Large intestine (tissue), 12 donors: ENCODE measurements around the gene SPRR5. TPM values are rescaled to one million over a fixed set of nuclear protein-coding genes. Genes with fewer than 3 reads are reported as not detected.

Experiments used
- DNase-seq, 2 donors: peaks; one replicate each; pipeline versions ENCODE4 v3.0.0 to v3.0.0-alpha.2; 2013
- H3K27ac ChIP-seq: one replicate; pipeline ENCODE4 v1.5.1; 2013; ENCODE audit warnings: low read length
- H3K27me3 ChIP-seq: 2 replicates; pipeline ENCODE4 v1.6.1; 2013; ENCODE audit warnings: low read length; ENCODE audit not compliant: control insufficient read depth, insufficient read depth
- H3K36me3 ChIP-seq: 2 replicates; pipeline ENCODE4 v1.6.1; 2013; ENCODE audit warnings: low read length; ENCODE audit not compliant: control insufficient read depth, insufficient read depth
- H3K4me1 ChIP-seq: one replicate; pipeline ENCODE4 v1.6.1; 2013; ENCODE audit warnings: low read length; ENCODE audit not compliant: control insufficient read depth, insufficient read depth
- H3K4me3 ChIP-seq: one replicate; pipeline ENCODE4 v1.5.1; 2013; ENCODE audit warnings: low read length
- H3K9me3 ChIP-seq: one replicate; pipeline ENCODE4 v1.6.1; 2013; ENCODE audit warnings: mild to moderate bottlenecking, low read depth, low read length, moderate library complexity; ENCODE audit not compliant: control insufficient read depth
- WGBS: methylation state at CpG from one replicate; pipeline ENCODE4 v1.1.5; 2013; ENCODE audit warnings: low lambda C conversion rate; ENCODE audit not compliant: insufficient coverage; 5-methylcytosine and 5-hydroxymethylcytosine counted together
- long read RNA-seq, 11 donors: transcript quantifications; one replicate each; lab custom pipeline, GENCODE V29; 2026
- polyA plus RNA-seq: library from polyadenylated mRNA; unstranded; fragments of 120-200 nt; gene quantifications from one replicate; pipeline ENCODE4 v1.2.1, GENCODE V29; 2013

Gene SPRR5
- not detected for polyA plus RNA-seq
- long read RNA-seq, donor 1 = 0 reads
- long read RNA-seq, donor 2 = 0 reads
- long read RNA-seq, donor 3 = 0 reads
- long read RNA-seq, donor 4 = 0 reads
- long read RNA-seq, donor 5 = 0 reads
- long read RNA-seq, donor 6 = 0 reads
- long read RNA-seq, donor 7 = 0 reads
- long read RNA-seq, donor 8 = 0 reads
- long read RNA-seq, donor 9 = 0 reads
- long read RNA-seq, donor 10 = 0 reads
- long read RNA-seq, donor 11 = 0 reads

- WGBS = no CpG with 5 or more reads among the region's 4 CpGs
- Histone ChIP-seq H3K36me3 (no peaks in the 10 kb centered on the region), H3K27me3 (peaks cover 3% of the 10 kb centered on the region), H3K4me3 (no peak within 1 kb of the TSS), H3K9me3 (no peaks in the 10 kb centered on the region), H3K4me1 (no peaks in the 10 kb centered on the region), H3K27ac (no peak within 1 kb of the TSS)
- DNase-seq = no peak
Measured at GRCh38 chr1:152946651-152947256, at the start of gene SPRR5. TSS of gene SPRR5 (plus strand) at chr1:152947206. CDS start at chr1:152948555, 1,349 bp downstream.

- Histone ChIP-seq H3K36me3 (no peaks in the 10 kb centered on the region), H3K4me1 (no peaks in the 10 kb centered on the region), H3K4me3 (no peak overlapping the region), H3K27me3 (no peaks in the 10 kb centered on the region), H3K27ac (no peak overlapping the region), H3K9me3 (no peaks in the 10 kb centered on the region)
- DNase-seq = no peak
- 50% methylated on average over 1 of the region's 4 CpGs for WGBS
Measured at GRCh38 chr1:152899027-152899426, 48.0 kb upstream of the SPRR5 start.

- no peak for DNase-seq
- Histone ChIP-seq H3K9me3 (no peaks in the 10 kb centered on the region), H3K27ac (no peak overlapping the region), H3K36me3 (no peaks in the 10 kb centered on the region), H3K4me3 (no peak overlapping the region), H3K4me1 (no peaks in the 10 kb centered on the region), H3K27me3 (no peaks in the 10 kb centered on the region)
- WGBS = no CpG with 5 or more reads among the region's 2 CpGs
Measured at GRCh38 chr1:152899883-152900282, 47.1 kb upstream of the SPRR5 start.

GRCh38 chr1:152901631-152902030, 45.4 kb upstream of the SPRR5 start:
- no CpG with 5 or more reads among the region's 5 CpGs for WGBS
- no peak overlapping the region for H3K4me3 ChIP-seq
- no peak overlapping the region for H3K27ac ChIP-seq
- H3K9me3 ChIP-seq = no peaks in the 10 kb centered on the region
- H3K36me3 ChIP-seq = no peaks in the 10 kb centered on the region
- no peak for DNase-seq
- no peaks in the 10 kb centered on the region for H3K4me1 ChIP-seq
- no peaks in the 10 kb centered on the region for H3K27me3 ChIP-seq

GRCh38 chr1:152902636-152903035, 44.4 kb upstream of the SPRR5 start:
- no CpG with 5 or more reads among the region's 4 CpGs for WGBS
- DNase-seq = peak; percentile 33 to 71
- no peak overlapping the region for H3K4me3 ChIP-seq

GRCh38 chr1:152904688-152905440, 42.1 kb upstream of the SPRR5 start:
- DNase-seq = no peak
- peaks cover 4% of the 10 kb centered on the region for H3K27me3 ChIP-seq
- H3K27ac ChIP-seq = no peak overlapping the region
- H3K4me1 ChIP-seq = no peaks in the 10 kb centered on the region
- no peaks in the 10 kb centered on the region for H3K9me3 ChIP-seq
- no CpG with 5 or more reads among the region's 7 CpGs for WGBS
- H3K4me3 ChIP-seq = no peak overlapping the region
- no peaks in the 10 kb centered on the region for H3K36me3 ChIP-seq

More at GRCh38 chr1:152902636-152903035, 44.4 kb upstream of the SPRR5 start:
- no peak overlapping the region for H3K27ac ChIP-seq
- no peaks in the 10 kb centered on the region for H3K9me3 ChIP-seq
- H3K27me3 ChIP-seq = no peaks in the 10 kb centered on the region
- H3K36me3 ChIP-seq = no peaks in the 10 kb centered on the region
- no peaks in the 10 kb centered on the region for H3K4me1 ChIP-seq

GRCh38 chr1:152906023-152906565, 40.9 kb upstream of the SPRR5 start:
- Histone ChIP-seq H3K9me3 (no peaks in the 10 kb centered on the region), H3K36me3 (no peaks in the 10 kb centered on the region), H3K4me3 (no peak overlapping the region), H3K27me3 (peaks cover 8% of the 10 kb centered on the region), H3K4me1 (no peaks in the 10 kb centered on the region), H3K27ac (no peak overlapping the region)
- WGBS = no CpG with 5 or more reads among the region's 5 CpGs
- DNase-seq = peak in 1 of 2 donors; percentile 28

- H3K4me1 ChIP-seq = no peaks in the 10 kb centered on the region
- H3K27ac ChIP-seq = no peak within 1 kb of the TSS
- peaks cover 8% of the 10 kb centered on the region for H3K27me3 ChIP-seq
- H3K4me3 ChIP-seq = no peak within 1 kb of the TSS
- no CpG with 5 or more reads among the region's 4 CpGs for WGBS
- H3K9me3 ChIP-seq = no peaks in the 10 kb centered on the region
- DNase-seq = no peak
- H3K36me3 ChIP-seq = no peaks in the 10 kb centered on the region
Measured at GRCh38 chr1:152907686-152908601, 39.1 kb upstream of the SPRR5 start, which contains the start of gene IVL. TSS of gene IVL (plus strand) at chr1:152908546. CDS start at chr1:152909798, 1,252 bp downstream.

- Histone ChIP-seq H3K9me3 (no peaks in the 10 kb centered on the region), H3K27ac (no peak overlapping the region), H3K4me3 (no peak overlapping the region), H3K36me3 (no peaks in the 10 kb centered on the region), H3K27me3 (peaks cover 8% of the 10 kb centered on the region), H3K4me1 (no peaks in the 10 kb centered on the region)
- DNase-seq = no peak
- no CpG with 5 or more reads among the region's 3 CpGs for WGBS
Measured at GRCh38 chr1:152909206-152909605, 37.8 kb upstream of the SPRR5 start.
